ENCODE results near the gene NFKBIA. TPM values are rescaled to one million over a fixed set of nuclear protein-coding genes. Genes with fewer than 3 reads are reported as not detected.

Gene NFKBIA
- total and polyA plus RNA-seq, 2 of the 8 experiments (the other 6 are each of a cell fraction or from before 2014, with no cell fraction given), result 25.9 to 49.7 TPM

DNA sequence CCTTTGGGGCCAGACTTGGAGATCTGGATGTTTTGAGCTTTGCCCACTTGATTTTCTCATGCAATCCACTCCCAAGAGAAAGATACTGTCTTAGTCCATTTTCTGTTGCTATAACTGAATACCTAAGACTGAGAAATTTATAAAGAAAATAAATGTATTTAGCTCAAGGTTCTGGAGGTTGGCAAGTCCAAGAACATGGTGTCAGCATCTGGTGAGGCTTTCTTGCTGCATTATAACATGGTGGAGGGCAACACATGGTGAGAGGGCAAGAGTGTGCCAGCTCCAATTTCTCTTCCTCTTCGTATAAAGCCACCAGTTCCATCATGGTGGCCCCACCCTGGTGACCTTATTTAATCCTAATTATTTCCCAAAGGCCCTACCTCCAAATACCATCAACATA is 39.6 kb upstream of the NFKBIA start (continued):
- TF ChIP-seq, protein P1, sequence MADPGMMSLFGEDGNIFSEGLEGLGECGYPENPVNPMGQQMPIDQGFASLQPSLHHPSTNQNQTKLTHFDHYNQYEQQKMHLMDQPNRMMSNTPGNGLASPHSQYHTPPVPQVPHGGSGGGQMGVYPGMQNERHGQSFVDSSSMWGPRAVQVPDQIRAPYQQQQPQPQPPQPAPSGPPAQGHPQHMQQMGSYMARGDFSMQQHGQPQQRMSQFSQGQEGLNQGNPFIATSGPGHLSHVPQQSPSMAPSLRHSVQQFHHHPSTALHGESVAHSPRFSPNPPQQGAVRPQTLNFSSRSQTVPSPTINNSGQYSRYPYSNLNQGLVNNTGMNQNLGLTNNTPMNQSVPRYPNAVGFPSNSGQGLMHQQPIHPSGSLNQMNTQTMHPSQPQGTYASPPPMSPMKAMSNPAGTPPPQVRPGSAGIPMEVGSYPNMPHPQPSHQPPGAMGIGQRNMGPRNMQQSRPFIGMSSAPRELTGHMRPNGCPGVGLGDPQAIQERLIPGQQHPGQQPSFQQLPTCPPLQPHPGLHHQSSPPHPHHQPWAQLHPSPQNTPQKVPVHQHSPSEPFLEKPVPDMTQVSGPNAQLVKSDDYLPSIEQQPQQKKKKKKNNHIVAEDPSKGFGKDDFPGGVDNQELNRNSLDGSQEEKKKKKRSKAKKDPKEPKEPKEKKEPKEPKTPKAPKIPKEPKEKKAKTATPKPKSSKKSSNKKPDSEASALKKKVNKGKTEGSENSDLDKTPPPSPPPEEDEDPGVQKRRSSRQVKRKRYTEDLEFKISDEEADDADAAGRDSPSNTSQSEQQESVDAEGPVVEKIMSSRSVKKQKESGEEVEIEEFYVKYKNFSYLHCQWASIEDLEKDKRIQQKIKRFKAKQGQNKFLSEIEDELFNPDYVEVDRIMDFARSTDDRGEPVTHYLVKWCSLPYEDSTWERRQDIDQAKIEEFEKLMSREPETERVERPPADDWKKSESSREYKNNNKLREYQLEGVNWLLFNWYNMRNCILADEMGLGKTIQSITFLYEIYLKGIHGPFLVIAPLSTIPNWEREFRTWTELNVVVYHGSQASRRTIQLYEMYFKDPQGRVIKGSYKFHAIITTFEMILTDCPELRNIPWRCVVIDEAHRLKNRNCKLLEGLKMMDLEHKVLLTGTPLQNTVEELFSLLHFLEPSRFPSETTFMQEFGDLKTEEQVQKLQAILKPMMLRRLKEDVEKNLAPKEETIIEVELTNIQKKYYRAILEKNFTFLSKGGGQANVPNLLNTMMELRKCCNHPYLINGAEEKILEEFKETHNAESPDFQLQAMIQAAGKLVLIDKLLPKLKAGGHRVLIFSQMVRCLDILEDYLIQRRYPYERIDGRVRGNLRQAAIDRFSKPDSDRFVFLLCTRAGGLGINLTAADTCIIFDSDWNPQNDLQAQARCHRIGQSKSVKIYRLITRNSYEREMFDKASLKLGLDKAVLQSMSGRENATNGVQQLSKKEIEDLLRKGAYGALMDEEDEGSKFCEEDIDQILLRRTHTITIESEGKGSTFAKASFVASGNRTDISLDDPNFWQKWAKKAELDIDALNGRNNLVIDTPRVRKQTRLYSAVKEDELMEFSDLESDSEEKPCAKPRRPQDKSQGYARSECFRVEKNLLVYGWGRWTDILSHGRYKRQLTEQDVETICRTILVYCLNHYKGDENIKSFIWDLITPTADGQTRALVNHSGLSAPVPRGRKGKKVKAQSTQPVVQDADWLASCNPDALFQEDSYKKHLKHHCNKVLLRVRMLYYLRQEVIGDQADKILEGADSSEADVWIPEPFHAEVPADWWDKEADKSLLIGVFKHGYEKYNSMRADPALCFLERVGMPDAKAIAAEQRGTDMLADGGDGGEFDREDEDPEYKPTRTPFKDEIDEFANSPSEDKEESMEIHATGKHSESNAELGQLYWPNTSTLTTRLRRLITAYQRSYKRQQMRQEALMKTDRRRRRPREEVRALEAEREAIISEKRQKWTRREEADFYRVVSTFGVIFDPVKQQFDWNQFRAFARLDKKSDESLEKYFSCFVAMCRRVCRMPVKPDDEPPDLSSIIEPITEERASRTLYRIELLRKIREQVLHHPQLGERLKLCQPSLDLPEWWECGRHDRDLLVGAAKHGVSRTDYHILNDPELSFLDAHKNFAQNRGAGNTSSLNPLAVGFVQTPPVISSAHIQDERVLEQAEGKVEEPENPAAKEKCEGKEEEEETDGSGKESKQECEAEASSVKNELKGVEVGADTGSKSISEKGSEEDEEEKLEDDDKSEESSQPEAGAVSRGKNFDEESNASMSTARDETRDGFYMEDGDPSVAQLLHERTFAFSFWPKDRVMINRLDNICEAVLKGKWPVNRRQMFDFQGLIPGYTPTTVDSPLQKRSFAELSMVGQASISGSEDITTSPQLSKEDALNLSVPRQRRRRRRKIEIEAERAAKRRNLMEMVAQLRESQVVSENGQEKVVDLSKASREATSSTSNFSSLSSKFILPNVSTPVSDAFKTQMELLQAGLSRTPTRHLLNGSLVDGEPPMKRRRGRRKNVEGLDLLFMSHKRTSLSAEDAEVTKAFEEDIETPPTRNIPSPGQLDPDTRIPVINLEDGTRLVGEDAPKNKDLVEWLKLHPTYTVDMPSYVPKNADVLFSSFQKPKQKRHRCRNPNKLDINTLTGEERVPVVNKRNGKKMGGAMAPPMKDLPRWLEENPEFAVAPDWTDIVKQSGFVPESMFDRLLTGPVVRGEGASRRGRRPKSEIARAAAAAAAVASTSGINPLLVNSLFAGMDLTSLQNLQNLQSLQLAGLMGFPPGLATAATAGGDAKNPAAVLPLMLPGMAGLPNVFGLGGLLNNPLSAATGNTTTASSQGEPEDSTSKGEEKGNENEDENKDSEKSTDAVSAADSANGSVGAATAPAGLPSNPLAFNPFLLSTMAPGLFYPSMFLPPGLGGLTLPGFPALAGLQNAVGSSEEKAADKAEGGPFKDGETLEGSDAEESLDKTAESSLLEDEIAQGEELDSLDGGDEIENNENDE (IDR thresholded peaks at IDR 0.05; ENCODE audit: insufficient replicate concordance, low read length), result no peak
- TF ChIP-seq GABPA (IDR thresholded peaks at IDR 0.05; ENCODE audit: borderline replicate concordance, insufficient read depth, low read length) (no peak), POLR2AphosphoS5 (IDR thresholded peaks at IDR 0.05; ENCODE audit: low read depth, low read length) (no peak), SP2 (IDR thresholded peaks at IDR 0.05; ENCODE audit: low read length) (no peak), HDAC2 (IDR thresholded peaks at IDR 0.05; ENCODE audit: borderline replicate concordance in 1 of 2, low read depth in 2 of 2, low read length in 2 of 2) (no peak), ZNF274 (IDR thresholded peaks at IDR 0.05; ENCODE audit: borderline replicate concordance, extremely low read depth, low read length) (no peak), RNF2 (IDR thresholded peaks at IDR 0.05; ENCODE audit: borderline replicate concordance, low read depth, low read length, missing control alignments, poor library complexity, severe bottlenecking) (no peak), NANOG (IDR thresholded peaks at IDR 0.05; ENCODE audit: insufficient read depth, low read depth, low read length, poor library complexity, severe bottlenecking) (no peak), GTF2F1 (IDR thresholded peaks at IDR 0.05; ENCODE audit: borderline replicate concordance, low read depth, low read length) (no peak)

Data from H1 (cell line).